DND-41 (cell line): ENCODE results near the gene HNRNPR.
"Not testable (repeated sequence)": the region's sequence is repeated elsewhere in the genome, so short reads cannot be mapped to it uniquely, and the experiment has no call there.

Experiments used
- ATAC-seq: fragments of 200-7000 bp; cut with Tn5 transposase; 3 replicates; pipeline ENCODE4 v1.9.1; 2021; ENCODE audit warnings: low read depth; ENCODE audit not compliant: insufficient read depth
- DNase-seq: peaks from one replicate; pipeline ENCODE4 v3.0.0-alpha.2; 2020
- H2AFZ ChIP-seq: 2 replicates; pipeline ENCODE4 v1.6.0; 2012; ENCODE audit warnings: low read depth, low read length
- H3K27ac ChIP-seq: 2 replicates; pipeline ENCODE4 v1.5.1; 2012; ENCODE audit warnings: low read length, inconsistent platforms
- H3K27me3 ChIP-seq: fragments of 200-600 bp; sonication (generic); 2 replicates; pipeline ENCODE4 v1.6.0; 2012; ENCODE audit warnings: low read length, mild to moderate bottlenecking, inconsistent platforms; ENCODE audit not compliant: insufficient read depth, poor library complexity
- H3K36me3 ChIP-seq: 2 replicates; pipeline ENCODE4 v1.5.1; 2012; ENCODE audit warnings: low read length, inconsistent platforms; ENCODE audit not compliant: insufficient read depth
- H3K4me1 ChIP-seq: 2 replicates; pipeline ENCODE4 v1.5.1; 2012; ENCODE audit warnings: mild to moderate bottlenecking, low read length; ENCODE audit not compliant: insufficient read depth
- H3K4me2 ChIP-seq: 2 replicates; pipeline ENCODE4 v1.6.0; 2012; ENCODE audit warnings: mild to moderate bottlenecking, moderate library complexity, low read length, inconsistent platforms; ENCODE audit not compliant: insufficient read depth
- H3K4me3 ChIP-seq, 2 experiments: fragments of 200-600 bp in 1 of 2; shearing (Covaris generic) in 1 of 2; 2 replicates each; pipeline ENCODE4 v1.5.1; 2012 to 2016; ENCODE audit warnings: inconsistent platforms in 2 of 2, low read length in 2 of 2, mild to moderate bottlenecking in 2 of 2, low read depth in 1 of 2, moderate library complexity in 1 of 2
- H3K79me2 ChIP-seq: 2 replicates; pipeline ENCODE4 v1.6.0; 2012; ENCODE audit warnings: low read length, inconsistent platforms; ENCODE audit not compliant: insufficient read depth
- H3K9ac ChIP-seq: 2 replicates; pipeline ENCODE4 v1.6.0; 2012; ENCODE audit warnings: low read depth, mild to moderate bottlenecking, inconsistent platforms, low read length, moderate library complexity
- H3K9me3 ChIP-seq: 2 replicates; pipeline ENCODE4 v1.5.1; 2012; ENCODE audit warnings: low read length, moderate library complexity, mild to moderate bottlenecking, inconsistent platforms; ENCODE audit not compliant: insufficient read depth, severe bottlenecking
- H4K20me1 ChIP-seq: 2 replicates; pipeline ENCODE4 v1.6.0; 2012; ENCODE audit warnings: low read length; ENCODE audit not compliant: insufficient read depth
- CTCF ChIP-seq: IDR thresholded peaks from 2 replicates; pipeline ENCODE4 v1.5.1; 2012; ENCODE audit warnings: borderline replicate concordance, low read length, moderate library complexity, mild to moderate bottlenecking; ENCODE audit not compliant: poor library complexity, severe bottlenecking; ENCODE audit errors: extremely low read depth
- EZH2 ChIP-seq: IDR thresholded peaks from 3 replicates; pipeline ENCODE4 v1.6.1; 2012; ENCODE audit warnings: borderline replicate concordance, low read depth, mild to moderate bottlenecking, moderate library complexity, low read length, inconsistent platforms; ENCODE audit not compliant: severe bottlenecking

Gene HNRNPR

GRCh38 chr1:23322770-23323169 lies 21.3 kb downstream of the HNRNPR start:
- DNase-seq = no peak
- no peak overlapping the region for H3K27ac ChIP-seq
- peaks cover 94% of the 10 kb centered on the region for H3K79me2 ChIP-seq
- peaks cover 65% of the 10 kb centered on the region for H4K20me1 ChIP-seq
- H3K4me2 ChIP-seq = no peak overlapping the region
- peaks cover 86% of the 10 kb centered on the region for H3K36me3 ChIP-seq
- no peak for ATAC-seq
- no peak overlapping the region for H2AFZ ChIP-seq
- H3K9ac ChIP-seq = no peak overlapping the region
- no peaks in the 10 kb centered on the region for H3K27me3 ChIP-seq
- no peak for TF ChIP-seq EZH2
- TF ChIP-seq CTCF = no peak
- H3K4me3 ChIP-seq = no peak overlapping the region
- 0 out of 2 replicates have a peak, but pooled peaks cover 2% of the 10 kb centered on the region for H3K4me1 ChIP-seq
- no peaks in the 10 kb centered on the region for H3K9me3 ChIP-seq

- Histone ChIP-seq H3K36me3 (peaks cover 96% of the 10 kb centered on the region), H4K20me1 (peaks cover 51% of the 10 kb centered on the region), H3K79me2 (peaks cover 54% of the 10 kb centered on the region)
These were observed 33.8 kb downstream of the HNRNPR start for GRCh38 chr1:23310280-23310679.

GRCh38 chr1:23304140-23304620 lies 39.9 kb downstream of the HNRNPR start:
- Histone ChIP-seq H3K79me2 (peaks cover 5% of the 10 kb centered on the region; the same call in 1 of the 2 replicates), H3K27ac (no peak overlapping the region), H4K20me1 (peaks cover 15% of the 10 kb centered on the region; the same call in 1 of the 2 replicates), H3K4me2 (no peak overlapping the region), H3K4me1 (no peaks in the 10 kb centered on the region), H3K9me3 (no peaks in the 10 kb centered on the region), H3K36me3 (peaks cover 94% of the 10 kb centered on the region), H3K4me3 (no peak overlapping the region), H3K27me3 (no peaks in the 10 kb centered on the region), H3K9ac (no peak overlapping the region), H2AFZ (no peak overlapping the region)
- DNase-seq (no peak), ATAC-seq (no peak)
- no peak for TF ChIP-seq EZH2
- TF ChIP-seq CTCF = no peak

More at GRCh38 chr1:23310280-23310679, 33.8 kb downstream of the HNRNPR start:
- H2AFZ ChIP-seq, DNase-seq, H3K9me3 ChIP-seq, H3K27ac ChIP-seq, H3K9ac ChIP-seq, H3K4me1 ChIP-seq, H3K4me2 ChIP-seq, H3K27me3 ChIP-seq, H3K4me3 ChIP-seq: not testable (repeated sequence)
- peak; percentile 27; the same call in 1 of the 3 replicates for ATAC-seq

GRCh38 chr1:23303524-23303923 lies 40.6 kb downstream of the HNRNPR start:
- H3K9me3 ChIP-seq = no peaks in the 10 kb centered on the region
- no peak overlapping the region for H3K9ac ChIP-seq
- H4K20me1 ChIP-seq = peaks cover 15% of the 10 kb centered on the region; the same call in 1 of the 2 replicates
- no peak for ATAC-seq
- no peaks in the 10 kb centered on the region for H3K4me1 ChIP-seq
- H3K27ac ChIP-seq = no peak overlapping the region
- peaks cover 5% of the 10 kb centered on the region; the same call in 1 of the 2 replicates for H3K79me2 ChIP-seq
- H3K4me3 ChIP-seq = no peak overlapping the region
- no peaks in the 10 kb centered on the region for H3K27me3 ChIP-seq
- no peak for TF ChIP-seq EZH2
- no peak for TF ChIP-seq CTCF
- H2AFZ ChIP-seq = no peak overlapping the region
- DNase-seq = no peak
- H3K36me3 ChIP-seq = peaks cover 93% of the 10 kb centered on the region
- H3K4me2 ChIP-seq = no peak overlapping the region
